HL-60/S4 treated with phorbol 12-myristate 13-acetate at 8.2 ng/mL for 4 days and 3 days (cell line): Measurements from ENCODE around the gene CEACAM19.

Experiments
- in situ Hi-C: fragments of 300-500 bp; cut with MboI; formaldehyde crosslinking; loops from 2 replicates; pipeline ENCODE4 v1.15.0; 2022; ENCODE audit warnings: low sequenced_read_pairs

CEACAM19 gene

DNA sequence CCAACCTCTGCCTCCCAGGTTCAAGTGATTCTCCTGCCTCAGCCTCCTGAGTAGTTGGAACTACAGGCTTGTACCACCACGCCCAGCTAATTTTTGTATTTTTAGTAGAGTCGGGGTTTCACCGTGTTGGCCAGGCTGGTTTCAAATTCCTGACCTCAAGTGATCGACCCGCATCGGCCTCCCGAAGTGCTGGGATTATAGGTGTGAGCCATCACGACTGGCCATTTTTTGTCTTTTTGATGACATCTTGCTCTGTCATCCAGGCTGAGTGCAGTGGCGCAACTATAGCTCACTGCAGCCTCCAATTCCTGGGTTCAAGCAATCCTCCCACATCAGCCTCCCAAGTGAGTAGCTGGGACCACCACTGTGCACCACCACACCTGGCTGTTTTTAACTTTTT, 49.1 kb downstream of the CEACAM19 start:
- in situ Hi-C loops: loop anchor here (10.0 kb wide), 1 partner anchor 54 kb away; the partner anchor contains the start of gene CBLC

DNA sequence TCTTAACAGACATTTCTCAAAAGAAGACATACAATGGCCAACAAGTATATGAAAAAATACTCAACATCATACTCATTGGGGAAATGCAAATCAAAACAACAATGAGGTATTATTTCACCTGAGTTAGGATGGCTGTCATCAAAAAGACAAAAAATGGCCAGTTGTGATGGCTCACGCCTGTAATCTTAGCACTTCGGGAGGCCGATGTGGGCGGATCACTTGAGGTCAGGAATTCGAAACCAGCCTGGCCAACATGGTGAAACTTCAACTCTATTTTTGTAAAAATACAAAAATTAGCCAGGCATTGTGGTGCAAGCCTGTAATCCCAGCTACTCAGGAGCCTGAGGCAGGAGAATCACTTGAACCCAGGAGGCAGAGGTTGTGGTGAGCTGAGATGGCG, 49.7 kb downstream of the CEACAM19 start:
- in situ Hi-C loops: loop anchor here (10.0 kb wide), 1 partner anchor 54 kb away; the partner anchor contains the start of gene CBLC

DNA sequence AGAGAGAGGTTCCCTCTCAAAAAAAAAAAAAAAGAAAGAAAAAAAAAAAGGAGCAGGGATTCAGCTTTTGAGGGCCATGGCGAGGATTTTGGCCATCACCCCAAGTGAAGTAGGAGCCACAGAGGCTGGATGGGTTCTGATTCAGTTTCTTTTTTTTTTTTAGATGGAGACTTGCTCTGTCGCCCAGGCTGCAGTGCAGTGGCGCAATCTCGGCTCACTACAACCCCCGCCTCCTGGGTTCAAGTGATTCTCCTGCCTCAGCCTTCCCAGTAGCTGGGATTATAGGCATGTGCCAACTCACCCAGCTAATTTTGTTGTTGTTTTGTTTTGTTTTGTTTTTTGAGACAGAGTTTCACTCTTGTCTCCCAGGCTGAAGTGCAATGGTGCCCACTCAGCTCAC, 50.1 kb downstream of the CEACAM19 start:
- in situ Hi-C loops: loop anchor here (10.0 kb wide), 1 partner anchor 53 kb away; the partner anchor contains the start of gene CBLC

DNA sequence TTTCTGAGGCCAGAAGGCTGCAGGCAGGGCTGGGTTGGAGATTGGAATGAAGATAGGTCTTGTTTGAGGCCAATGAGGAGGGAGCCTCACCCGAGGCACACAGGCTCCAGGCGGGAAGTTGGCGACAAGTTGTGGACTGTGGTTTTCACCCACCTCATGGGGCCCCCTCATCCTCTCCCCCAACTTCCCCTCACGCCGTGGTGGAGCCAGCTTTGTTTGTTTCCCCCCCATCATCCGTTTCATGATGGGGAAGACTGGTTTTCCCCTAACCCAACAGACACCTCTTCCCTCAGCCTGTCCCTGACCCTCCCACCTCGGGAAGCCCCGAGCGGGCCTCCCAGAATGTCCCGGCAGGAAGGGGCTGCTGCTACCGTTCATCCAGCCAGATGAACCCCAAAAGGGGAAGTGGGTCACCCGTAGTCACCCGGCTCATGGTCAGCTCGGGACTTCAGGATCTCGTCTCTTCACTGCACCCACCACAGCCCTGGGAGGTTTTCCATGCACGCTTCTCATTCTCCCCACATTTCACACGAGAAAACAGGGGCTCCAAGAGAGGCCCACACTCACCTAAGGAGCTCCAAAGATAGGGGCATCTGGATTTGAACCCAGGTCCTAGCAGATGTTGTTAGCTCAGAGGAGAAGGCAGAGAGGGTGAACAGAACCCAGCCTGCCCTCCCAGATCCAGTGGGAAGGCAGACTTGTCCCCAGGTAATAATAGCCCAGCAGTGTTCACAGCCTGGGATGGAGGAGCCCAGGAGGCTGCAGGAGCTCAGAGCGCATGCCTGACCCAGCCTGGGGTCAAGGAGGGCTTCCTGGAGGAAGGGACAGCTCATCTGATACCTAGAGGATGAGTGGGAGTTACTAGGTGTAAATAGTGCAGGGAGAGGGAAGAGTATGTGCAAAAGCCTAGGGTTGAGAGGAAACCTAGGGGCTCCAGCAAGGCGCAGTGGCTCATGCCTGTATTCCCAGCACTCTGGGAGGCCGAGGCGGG, 51.1 kb downstream of the CEACAM19 start:
- in situ Hi-C loops: loop anchor here (10.0 kb wide), 1 partner anchor 52 kb away; the partner anchor contains the start of gene CBLC

DNA sequence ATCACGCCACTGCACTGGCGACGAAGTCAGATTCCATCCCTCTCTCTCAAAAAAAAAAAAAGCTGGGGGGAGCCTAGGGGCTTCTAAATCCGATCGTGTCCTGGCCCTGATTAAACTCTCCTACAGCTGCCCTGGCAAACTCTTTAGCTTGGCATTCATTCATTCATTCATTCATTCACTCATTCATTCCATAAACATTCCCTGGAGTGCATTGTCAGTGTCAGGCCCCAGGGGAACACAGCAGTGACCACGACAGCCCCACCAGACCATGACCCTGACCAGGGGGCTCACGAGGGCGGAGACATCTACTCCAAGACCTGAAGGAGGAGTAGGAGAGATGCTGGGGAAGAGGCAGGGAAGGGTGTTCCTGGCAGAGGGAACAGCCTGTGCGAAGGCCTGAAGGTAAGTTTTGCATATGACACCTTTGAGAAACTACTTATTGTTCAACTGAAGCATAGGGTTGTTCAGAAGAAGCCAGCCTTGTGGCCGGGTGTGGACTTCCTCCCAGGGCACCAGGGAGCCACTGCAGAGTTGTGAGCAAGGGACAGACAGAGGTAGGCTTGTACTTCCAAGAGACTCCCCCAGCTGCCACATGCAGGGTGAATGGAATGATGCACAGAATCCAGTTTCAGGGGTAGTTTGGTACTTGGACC, 52.1 kb downstream of the CEACAM19 start:
- in situ Hi-C loops: loop anchor here (10.0 kb wide), 1 partner anchor 51 kb away; the partner anchor contains the start of gene CBLC

DNA sequence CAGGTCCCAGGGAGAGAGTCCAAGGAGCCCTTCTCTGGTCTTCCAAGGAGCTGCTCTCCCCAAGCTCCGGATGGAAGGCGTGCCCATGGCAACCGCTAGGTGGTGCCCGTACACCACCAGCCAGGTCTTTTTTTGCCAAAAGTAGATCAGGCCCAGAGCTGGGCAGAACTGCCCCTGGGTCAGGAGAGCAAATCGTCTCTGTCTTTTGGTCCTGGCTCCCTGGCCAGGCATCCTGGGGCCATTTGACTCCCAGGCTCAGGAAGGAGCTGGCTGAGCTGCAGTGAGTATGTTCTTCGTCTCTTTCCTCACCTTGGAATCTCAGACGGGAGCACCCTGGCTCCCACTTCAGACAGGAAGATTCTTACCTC, 52.7 kb downstream of the CEACAM19 start:
- in situ Hi-C loops: loop anchor here (10.0 kb wide), 1 partner anchor 51 kb away; the partner anchor contains the start of gene CBLC

DNA sequence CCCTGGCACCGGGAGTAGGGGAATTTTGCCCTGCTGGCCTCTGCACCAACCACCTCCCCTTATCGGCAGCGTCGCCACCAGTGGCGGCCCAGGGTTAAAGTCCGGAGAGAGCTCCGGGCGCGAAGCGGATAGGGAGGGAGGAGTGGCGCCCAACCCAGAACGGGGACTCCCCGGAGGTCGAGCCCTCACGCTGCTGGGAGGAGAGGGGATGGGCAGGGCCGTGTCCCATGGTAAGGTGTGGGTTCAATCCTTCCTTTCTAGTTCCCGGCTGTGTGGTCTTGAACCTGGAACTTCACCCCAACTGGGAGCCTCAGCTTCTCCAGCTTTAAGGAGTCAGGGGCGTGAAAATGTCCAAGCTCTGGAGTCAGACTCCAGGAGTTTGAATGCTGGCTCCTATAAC, 54.0 kb downstream of the CEACAM19 start:
- in situ Hi-C loops: loop anchor here (10.0 kb wide), 1 partner anchor 50 kb away; the partner anchor contains the start of gene CBLC

DNA sequence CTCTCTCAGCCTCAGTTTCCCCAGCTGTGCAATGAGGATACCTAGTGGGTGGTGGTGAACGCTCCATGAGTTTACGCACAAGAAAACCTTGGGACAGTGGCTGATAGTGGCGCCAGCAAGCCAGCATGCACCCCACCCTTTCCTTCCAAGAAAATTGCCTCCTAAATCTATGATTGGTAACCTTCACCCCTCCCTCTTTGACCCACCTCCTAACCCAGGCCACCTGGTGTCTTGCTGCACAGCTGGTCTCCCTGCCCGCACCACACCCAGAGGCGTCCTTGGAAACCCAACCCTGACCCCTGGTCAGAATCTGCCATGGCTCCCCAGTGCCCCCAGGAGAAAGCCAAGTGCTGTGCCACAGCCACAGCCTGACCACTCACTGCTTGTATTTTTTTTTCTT, 54.4 kb downstream of the CEACAM19 start:
- in situ Hi-C loops: loop anchor here (10.0 kb wide), 1 partner anchor 49 kb away; the partner anchor contains the start of gene CBLC

DNA sequence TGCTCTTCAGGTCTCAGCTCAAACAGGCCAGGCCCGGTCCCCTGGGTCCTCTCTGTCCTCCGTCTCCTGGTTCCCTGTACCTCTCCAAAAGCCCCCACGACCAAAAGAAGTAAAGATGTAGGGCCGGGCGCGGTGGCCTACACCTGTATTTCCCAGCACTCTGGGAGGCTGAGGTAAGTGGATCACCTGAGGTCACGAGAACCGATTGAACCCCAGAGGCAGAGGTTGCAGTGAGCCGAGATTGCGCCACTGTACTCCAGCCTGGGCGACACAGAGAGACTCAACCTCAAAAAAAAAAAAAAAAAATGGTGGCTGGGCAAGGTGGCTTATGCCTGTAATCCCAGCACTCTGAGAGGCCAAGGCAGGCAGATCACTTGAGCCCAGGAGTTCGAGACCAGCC, 55.2 kb downstream of the CEACAM19 start:
- in situ Hi-C loops: loop anchor here (10.0 kb wide), 1 partner anchor 48 kb away; the partner anchor contains the start of gene CBLC

DNA sequence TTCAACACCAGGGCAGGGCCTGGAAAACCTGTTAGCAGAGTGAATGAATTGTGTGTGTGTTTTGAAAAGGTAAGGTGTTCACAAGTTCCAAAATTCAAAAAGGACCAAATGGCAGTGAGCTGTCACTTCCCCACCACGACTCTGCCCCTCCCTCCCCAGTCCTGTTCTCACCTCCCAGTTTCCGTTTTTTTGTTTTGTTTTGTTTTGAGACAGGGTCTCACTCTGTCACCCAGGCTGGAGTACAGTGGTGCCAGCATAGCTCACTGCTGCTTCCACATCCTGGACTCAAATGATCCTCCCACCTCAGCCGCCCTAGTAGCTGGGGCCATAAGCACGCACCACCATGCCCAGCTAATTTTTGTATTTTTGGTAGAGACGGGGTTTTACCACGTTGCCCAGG, 56.9 kb downstream of the CEACAM19 start:
- in situ Hi-C loops: loop anchor here (10.0 kb wide), 1 partner anchor 47 kb away; the partner anchor contains the start of gene CBLC

DNA sequence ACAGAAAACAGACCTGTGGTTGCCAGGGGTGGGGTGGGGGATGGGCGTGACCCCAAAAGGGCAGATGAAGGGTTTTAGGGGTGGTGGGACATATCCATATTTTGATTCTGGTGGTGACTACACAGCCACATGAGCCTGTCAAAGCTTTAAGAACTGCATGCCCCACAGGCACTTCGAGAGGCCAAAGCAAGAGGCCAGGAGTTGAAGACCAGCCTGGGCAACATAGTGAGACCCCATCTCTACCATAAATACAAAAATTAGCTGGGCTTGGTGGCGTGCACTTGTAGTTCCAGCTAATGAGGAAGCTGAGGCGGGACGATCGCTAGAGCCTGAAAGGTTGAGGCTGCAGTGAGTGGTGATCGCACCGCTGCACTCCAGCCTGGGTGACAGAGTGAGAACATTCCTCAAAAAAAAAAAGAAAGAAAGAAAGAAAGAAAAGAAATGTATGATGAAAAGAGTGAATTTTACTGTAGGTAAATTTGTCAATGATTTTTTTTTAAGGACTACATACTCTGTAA, 58.3 kb downstream of the CEACAM19 start:
- in situ Hi-C loops: loop anchor here (10.0 kb wide), 1 partner anchor 45 kb away; the partner anchor contains the start of gene CBLC

DNA sequence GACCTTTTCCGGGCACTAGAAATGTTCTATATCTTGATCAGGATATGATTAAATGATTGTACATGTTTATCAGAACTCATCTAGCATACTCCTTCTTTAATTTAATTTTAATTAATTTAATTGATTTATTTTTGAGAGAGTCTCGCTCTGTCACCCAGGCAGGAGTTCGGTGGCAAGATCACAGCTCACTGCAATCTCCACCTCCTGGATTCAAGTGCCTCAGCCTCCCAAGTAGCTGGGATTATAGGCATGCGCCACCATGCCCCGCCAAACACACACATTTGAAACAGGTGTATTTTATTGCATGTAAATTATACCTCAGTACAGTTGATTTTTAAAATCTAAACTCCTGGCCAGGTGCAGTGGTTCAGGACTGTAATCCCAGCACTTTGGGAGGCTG, 59.8 kb downstream of the CEACAM19 start:
- in situ Hi-C loops: no loop called here

DNA sequence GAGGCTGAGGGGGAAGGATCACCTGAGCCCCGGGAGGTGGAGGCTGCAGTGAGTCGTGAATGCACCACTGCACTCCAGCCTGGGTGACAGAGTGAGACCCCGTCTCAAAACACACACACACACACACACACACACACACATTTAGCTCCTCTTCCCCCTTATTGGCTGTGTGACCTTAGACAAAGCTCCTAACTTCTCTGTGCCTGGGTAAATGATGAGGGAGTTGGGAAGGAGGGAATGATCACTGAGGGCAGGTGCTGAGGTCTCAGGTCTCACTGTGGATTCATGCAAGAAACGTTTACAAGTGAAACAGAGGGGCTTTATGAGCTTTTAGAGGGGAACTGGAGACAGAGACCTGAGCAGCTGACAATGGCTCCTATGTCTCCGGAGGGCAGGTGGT, 60.3 kb downstream of the CEACAM19 start:
- in situ Hi-C loops: no loop called here

DNA sequence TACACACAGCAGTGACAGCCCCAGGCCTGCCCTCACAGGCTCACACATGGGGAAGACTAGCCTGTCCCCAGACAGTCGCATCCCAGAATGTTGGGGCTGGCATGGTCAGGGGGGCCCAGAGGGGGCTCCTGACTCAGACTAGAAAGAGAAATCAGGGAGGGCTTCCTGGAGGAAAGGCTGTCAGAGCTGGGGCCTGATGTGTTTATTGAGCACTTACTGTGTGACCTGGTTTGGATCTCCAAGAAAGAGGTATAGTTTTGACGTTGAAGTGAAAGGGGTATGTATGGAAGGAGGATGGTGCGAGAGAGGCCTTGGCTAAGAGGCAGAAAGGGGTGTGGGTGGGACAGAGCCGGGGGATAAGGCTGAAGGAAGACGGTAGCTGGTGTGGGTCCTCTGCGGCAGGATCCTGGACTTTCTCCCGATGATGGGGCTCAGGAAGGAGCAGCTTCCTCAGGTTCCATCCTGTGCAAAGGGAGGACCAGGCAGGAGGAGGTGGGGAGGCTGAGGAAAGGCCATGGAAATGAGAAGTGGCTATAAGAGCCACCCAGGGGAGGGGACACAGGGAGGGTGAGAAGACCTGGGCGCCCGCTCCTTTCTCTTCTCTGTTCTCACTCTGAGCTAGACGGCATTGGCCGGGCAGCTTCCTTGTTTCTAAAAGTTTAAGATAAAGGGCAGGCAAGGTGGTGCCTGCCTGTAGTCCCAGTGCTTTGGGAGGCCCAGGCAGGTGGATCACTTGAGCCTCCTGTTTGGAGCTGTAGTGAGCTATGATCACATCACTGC, 61.1 kb downstream of the CEACAM19 start:
- in situ Hi-C loops: no loop called here
